Activated B cell treated with CpG ODN at 0.5 μM for 24 hours (primary cell): ENCODE results near the gene DST. TPM values are rescaled to one million over a fixed set of nuclear protein-coding genes. Genes with fewer than 3 reads are reported as not detected.

Experiments
- ATAC-seq: fragments of 200-7000 bp; cut with Tn5 transposase; one replicate; pipeline ENCODE4 v1.10.0; 2021; ENCODE audit warnings: low read depth, mild to moderate bottlenecking, moderate library complexity
- CTCF ChIA-PET: fragments of 350-600 bp; sonication (Branson Sonifier 250); formaldehyde crosslinking; loops from one replicate; lab custom pipeline; 2021; ENCODE audit warnings: antibody characterized with exemption; lab: Charles Lee
- POLR2A ChIA-PET: fragments of 350-600 bp; sonication (Branson Sonifier 250); formaldehyde crosslinking; loops from one replicate; lab custom pipeline; 2021; ENCODE audit warnings: antibody characterized with exemption; lab: Charles Lee
- DNase-seq: peaks from one replicate; pipeline ENCODE4 v3.0.0; 2022
- H3K27ac Mint-ChIP-seq: one replicate; pipeline ENCODE4 v1.8.0; 2020; ENCODE audit warnings: mixed read lengths
- H3K27me3 Mint-ChIP-seq: one replicate; pipeline ENCODE4 v1.8.0; 2021; ENCODE audit warnings: mixed read lengths
- H3K36me3 Mint-ChIP-seq: one replicate; pipeline ENCODE4 v1.8.0; 2021; ENCODE audit warnings: low read depth, mixed read lengths
- H3K4me1 Mint-ChIP-seq: one replicate; pipeline ENCODE4 v1.8.0; 2021; ENCODE audit warnings: mixed read lengths
- H3K4me3 Mint-ChIP-seq: one replicate; pipeline ENCODE4 v1.8.0; 2020; ENCODE audit warnings: mild to moderate bottlenecking, mixed read lengths
- H3K9me3 Mint-ChIP-seq: one replicate; pipeline ENCODE4 v1.8.0; 2020; ENCODE audit warnings: mixed read lengths
- CTCF ChIP-seq: fragments of 200-600 bp; IDR thresholded peaks from one replicate; pipeline ENCODE4 v1.8.0; 2022; ENCODE audit warnings: antibody characterized with exemption, mild to moderate bottlenecking
- intact Hi-C: fragments of 100-400 bp; cut with micrococcal nuclease; formaldehyde crosslinking; loops from one replicate; pipeline ENCODE4 v1.15.1; 2024
- total RNA-seq: library from RNA; stranded (reverse); gene quantifications from 2 replicates; pipeline ENCODE4 v1.2.3, GENCODE V29; 2022

The DST gene
- total RNA-seq, result 0.49 and 1.3 TPM in 2 replicates

GRCh38 chr6:56642366-56643261, at the start of gene DST:
DST (minus strand) TSS chr6:56642889.
- CTCF ChIA-PET, result no interaction called here
- POLR2A ChIA-PET, result no interaction called here

GRCh38 chr6:56691814-56692213, 49.1 kb upstream of the DST start:
- no peak overlapping the region for H3K27ac Mint-ChIP-seq
- H3K9me3 Mint-ChIP-seq, result no peaks in the 10 kb centered on the region
- H3K36me3 Mint-ChIP-seq, result no peaks in the 10 kb centered on the region
- ChIA-PET CTCF (no interaction called here), POLR2A (no interaction called here)
- TF ChIP-seq CTCF, result no peak
- no peaks in the 10 kb centered on the region for H3K27me3 Mint-ChIP-seq
- intact Hi-C loops, result no loop called here
- no peaks in the 10 kb centered on the region for H3K4me1 Mint-ChIP-seq
- ATAC-seq (no peak), DNase-seq (no peak)
- no peak overlapping the region for H3K4me3 Mint-ChIP-seq

More at GRCh38 chr6:56642366-56643261, at the start of gene DST:
- H3K36me3 Mint-ChIP-seq, result no peaks in the 10 kb centered on the region
- no peak for TF ChIP-seq CTCF
- no peak within 1 kb of the TSS for H3K27ac Mint-ChIP-seq
- H3K4me1 Mint-ChIP-seq, result no peaks in the 10 kb centered on the region
- intact Hi-C loops, result no loop called here
- no peak within 1 kb of the TSS for H3K4me3 Mint-ChIP-seq
- H3K9me3 Mint-ChIP-seq, result no peaks in the 10 kb centered on the region
- no peaks in the 10 kb centered on the region for H3K27me3 Mint-ChIP-seq
- ATAC-seq (no peak), DNase-seq (no peak)

- CTCF ChIA-PET, result no interaction called here
- DNase-seq (no peak), ATAC-seq (no peak)
- intact Hi-C loops, result no loop called here
- no peaks in the 10 kb centered on the region for H3K36me3 Mint-ChIP-seq
- no peak for TF ChIP-seq CTCF
- H3K4me1 Mint-ChIP-seq, result no peaks in the 10 kb centered on the region
- H3K27ac Mint-ChIP-seq, result no peak overlapping the region
- no peaks in the 10 kb centered on the region for H3K9me3 Mint-ChIP-seq
- H3K4me3 Mint-ChIP-seq, result no peak overlapping the region
- H3K27me3 Mint-ChIP-seq, result no peaks in the 10 kb centered on the region
- POLR2A ChIA-PET, result no interaction called here
Measured at GRCh38 chr6:56691286-56691595, 48.6 kb upstream of the DST start.

- no peak overlapping the region for H3K4me3 Mint-ChIP-seq
- H3K36me3 Mint-ChIP-seq, result no peaks in the 10 kb centered on the region
- no peaks in the 10 kb centered on the region for H3K27me3 Mint-ChIP-seq
- H3K4me1 Mint-ChIP-seq, result no peaks in the 10 kb centered on the region
- ATAC-seq (no peak), DNase-seq (no peak)
- H3K27ac Mint-ChIP-seq, result no peak overlapping the region
- no peaks in the 10 kb centered on the region for H3K9me3 Mint-ChIP-seq
- no peak for TF ChIP-seq CTCF
- ChIA-PET CTCF (no interaction called here), POLR2A (no interaction called here)
- intact Hi-C loops, result no loop called here
Measured at GRCh38 chr6:56690519-56691285, 48.0 kb upstream of the DST start.

- TF ChIP-seq CTCF, result no peak
- no peaks in the 10 kb centered on the region for H3K9me3 Mint-ChIP-seq
- POLR2A ChIA-PET, result no interaction called here
- CTCF ChIA-PET, result interaction anchor here (1.5 kb wide), 1 partner anchor 9 kb away, joined by 10 read pairs; no protein-coding TSS in a partner anchor
- no peak for DNase-seq
- no peaks in the 10 kb centered on the region for H3K36me3 Mint-ChIP-seq
- H3K4me1 Mint-ChIP-seq, result no peaks in the 10 kb centered on the region
- ATAC-seq, result no peak
- intact Hi-C loops, result no loop called here
- H3K4me3 Mint-ChIP-seq, result no peak overlapping the region
- no peaks in the 10 kb centered on the region for H3K27me3 Mint-ChIP-seq
- no peak overlapping the region for H3K27ac Mint-ChIP-seq
Measured at GRCh38 chr6:56689663-56690062, 47.0 kb upstream of the DST start.
